HepG2 (cell line): ENCODE measurements around the gene SYCE1L. TPM values are rescaled to one million over a fixed set of nuclear protein-coding genes. Genes with fewer than 3 reads are reported as not detected.

Source experiments
- FUBP1 ChIP-seq: sonication (generic); formaldehyde crosslinking; IDR thresholded peaks from 2 replicates; pipeline ENCODE4 v1.5.1; 2020; ENCODE audit warnings: missing genetic modification reagents, mild to moderate bottlenecking, borderline replicate concordance
- GMEB1 ChIP-seq: sonication (generic); formaldehyde crosslinking; IDR thresholded peaks from 2 replicates; pipeline ENCODE4 v1.5.1; 2020; ENCODE audit warnings: missing genetic modification reagents, mild to moderate bottlenecking, borderline replicate concordance
- HOXA7 ChIP-seq: sonication (generic); formaldehyde crosslinking; IDR thresholded peaks from 2 replicates; pipeline ENCODE4 v1.8.1; 2022; ENCODE audit warnings: mild to moderate bottlenecking, missing genetic modification reagents, moderate library complexity
- MTF1 ChIP-seq: sonication (generic); formaldehyde crosslinking; IDR thresholded peaks from 2 replicates; pipeline ENCODE4 v1.5.0; 2020; ENCODE audit warnings: missing genetic modification reagents
- NCOA1 ChIP-seq: sonication (generic); formaldehyde crosslinking; IDR thresholded peaks from 2 replicates; pipeline ENCODE4 v1.9.0; 2021; ENCODE audit warnings: missing genetic modification reagents
- NFKBIZ ChIP-seq: IDR thresholded peaks from 2 replicates; pipeline ENCODE4 v1.6.1; 2018; ENCODE audit warnings: missing genetic modification reagents, missing compliant biosample characterization
- PHF20 ChIP-seq: sonication (generic); formaldehyde crosslinking; IDR thresholded peaks from 2 replicates; pipeline ENCODE4 v1.5.0; 2020; ENCODE audit warnings: mild to moderate bottlenecking, missing genetic modification reagents
- RARA ChIP-seq: IDR thresholded peaks from 2 replicates; pipeline ENCODE4 v1.6.1; 2016; ENCODE audit warnings: missing genetic modification reagents, missing compliant biosample characterization
- RBFOX2 ChIP-seq: fragments of 200-400 bp; formaldehyde crosslinking; IDR thresholded peaks from 2 replicates; pipeline ENCODE4 v1.6.1; 2017; ENCODE audit warnings: low read depth, mild to moderate bottlenecking, low read length
- SIX4 ChIP-seq: sonication (generic); formaldehyde crosslinking; IDR thresholded peaks from 2 replicates; pipeline ENCODE4 v1.4.0; 2020; ENCODE audit warnings: missing genetic modification reagents
- ZNF276 ChIP-seq: sonication (generic); formaldehyde crosslinking; IDR thresholded peaks from 2 replicates; pipeline ENCODE4 v1.4.0; 2020; ENCODE audit warnings: mild to moderate bottlenecking, low read depth, missing genetic modification reagents
- ZNF724P ChIP-seq: sonication (generic); formaldehyde crosslinking; IDR thresholded peaks from 2 replicates; pipeline ENCODE4 v1.8.0; 2022; ENCODE audit warnings: missing genetic modification reagents, borderline replicate concordance
- ZNF749 ChIP-seq: sonication (generic); formaldehyde crosslinking; IDR thresholded peaks from 2 replicates; pipeline ENCODE4 v1.8.0; 2022; ENCODE audit warnings: mild to moderate bottlenecking, missing genetic modification reagents, moderate library complexity, borderline replicate concordance
- polyA plus RNA-seq, 8 experiments: library from polyadenylated mRNA; depleted of rRNA in 3 of 8; stranded (reverse) in 7 of 8; unstranded in 1 of 8; fragments of >200 nt; fragmentation: Illumina TruSeq in 4 of 8; extraction: Trizol in 4 of 8; gene quantifications; 2 replicates each; pipeline versions ENCODE4 v1.2.1 to v1.2.3, GENCODE V29; 2011 to 2016; ENCODE audit warnings: low read depth in 4 of 8, missing spikeins in 1 of 8, mixed read lengths in 1 of 8; ENCODE audit not compliant: insufficient read depth in 1 of 8
- total RNA-seq, 5 experiments: library from RNA; depleted of rRNA; stranded (reverse); fragments of >200 nt; fragmentation: Illumina TruSeq; extraction: Trizol; gene quantifications; 2 replicates each; pipeline ENCODE4 v1.2.3, GENCODE V29; 2016; ENCODE audit warnings: low read depth in 1 of 5
- TF ChIP-seq, protein P1 (sequence below): sonication (generic); formaldehyde crosslinking; IDR thresholded peaks from 2 replicates; pipeline ENCODE4 v1.4.0; 2020; ENCODE audit warnings: missing genetic modification reagents
- TF ChIP-seq, protein P2 (sequence below): sonication (generic); formaldehyde crosslinking; IDR thresholded peaks from 2 replicates; pipeline ENCODE4 v1.9.0; 2021; ENCODE audit warnings: missing genetic modification reagents, borderline replicate concordance

The SYCE1L gene
- total and polyA plus RNA-seq, 2 of the 13 experiments (the other 11 are each of a cell fraction or from before 2014, with no cell fraction given): 0.22 TPM; not detected in 1

DNA sequence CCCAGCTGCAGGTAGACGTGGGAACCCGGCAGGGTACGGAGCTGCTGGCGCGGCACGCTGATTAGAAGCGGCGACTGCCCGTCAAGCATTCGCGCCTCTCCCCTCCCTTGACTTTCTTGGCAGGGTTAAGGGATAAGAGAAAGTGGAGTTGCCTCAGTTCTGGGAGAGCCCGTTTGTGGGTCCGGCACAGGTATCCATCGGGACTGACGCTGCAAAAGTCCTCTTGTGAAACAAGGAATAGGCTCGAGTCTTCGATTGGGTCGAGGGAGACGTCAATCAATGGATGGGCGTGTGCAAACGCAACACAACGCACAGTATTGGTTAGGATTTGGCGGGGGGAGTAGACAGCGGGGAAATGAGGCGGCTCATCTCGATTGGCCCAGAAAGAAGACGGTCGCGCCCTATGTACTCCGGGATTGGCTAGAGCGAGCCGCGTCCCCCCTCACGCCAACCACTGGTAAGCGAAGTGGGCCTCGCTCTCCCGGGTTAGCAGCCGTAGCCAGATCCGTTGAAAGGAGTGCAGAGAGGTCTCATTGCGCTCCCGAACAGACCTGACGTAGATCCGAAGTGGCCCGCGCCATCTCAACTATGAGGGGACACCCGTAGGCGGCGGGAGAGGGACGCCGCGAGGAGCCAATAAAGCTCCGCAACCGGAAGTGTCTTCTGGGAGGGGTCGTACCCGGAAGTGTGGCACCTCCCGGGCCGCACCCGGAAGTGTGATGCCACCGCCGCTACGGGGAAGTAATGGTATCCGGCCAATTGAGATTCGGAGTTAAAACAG, 8.5 kb upstream of the SYCE1L start, which contains the start of gene MON1B (continued):
- TF ChIP-seq GMEB1 (CRISPR knock-in tag) (peak; percentile 84), SIX4 (CRISPR knock-in tag) (no peak), ZNF724P (CRISPR knock-in tag) (peak; percentile 49; the same call in 1 of the 2 replicates), FUBP1 (CRISPR knock-in tag) (peak; percentile 82), MTF1 (CRISPR knock-in tag) (no peak), NFKBIZ (CRISPR knock-in tag) (no peak), RBFOX2 (peak; percentile 70), NCOA1 (CRISPR knock-in tag) (peak; percentile 24; the same call in 1 of the 2 replicates), ZNF749 (CRISPR knock-in tag) (peak; percentile 93), HOXA7 (no peak), RARA (CRISPR knock-in tag) (peak; percentile 20; the same call in 1 of the 2 replicates), ZNF276 (no peak), PHF20 (CRISPR knock-in tag) (peak; percentile 97)
- TF ChIP-seq, protein P1, sequence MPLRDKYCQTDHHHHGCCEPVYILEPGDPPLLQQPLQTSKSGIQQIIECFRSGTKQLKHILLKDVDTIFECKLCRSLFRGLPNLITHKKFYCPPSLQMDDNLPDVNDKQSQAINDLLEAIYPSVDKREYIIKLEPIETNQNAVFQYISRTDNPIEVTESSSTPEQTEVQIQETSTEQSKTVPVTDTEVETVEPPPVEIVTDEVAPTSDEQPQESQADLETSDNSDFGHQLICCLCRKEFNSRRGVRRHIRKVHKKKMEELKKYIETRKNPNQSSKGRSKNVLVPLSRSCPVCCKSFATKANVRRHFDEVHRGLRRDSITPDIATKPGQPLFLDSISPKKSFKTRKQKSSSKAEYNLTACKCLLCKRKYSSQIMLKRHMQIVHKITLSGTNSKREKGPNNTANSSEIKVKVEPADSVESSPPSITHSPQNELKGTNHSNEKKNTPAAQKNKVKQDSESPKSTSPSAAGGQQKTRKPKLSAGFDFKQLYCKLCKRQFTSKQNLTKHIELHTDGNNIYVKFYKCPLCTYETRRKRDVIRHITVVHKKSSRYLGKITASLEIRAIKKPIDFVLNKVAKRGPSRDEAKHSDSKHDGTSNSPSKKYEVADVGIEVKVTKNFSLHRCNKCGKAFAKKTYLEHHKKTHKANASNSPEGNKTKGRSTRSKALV: peak; percentile 26
- TF ChIP-seq, protein P2, sequence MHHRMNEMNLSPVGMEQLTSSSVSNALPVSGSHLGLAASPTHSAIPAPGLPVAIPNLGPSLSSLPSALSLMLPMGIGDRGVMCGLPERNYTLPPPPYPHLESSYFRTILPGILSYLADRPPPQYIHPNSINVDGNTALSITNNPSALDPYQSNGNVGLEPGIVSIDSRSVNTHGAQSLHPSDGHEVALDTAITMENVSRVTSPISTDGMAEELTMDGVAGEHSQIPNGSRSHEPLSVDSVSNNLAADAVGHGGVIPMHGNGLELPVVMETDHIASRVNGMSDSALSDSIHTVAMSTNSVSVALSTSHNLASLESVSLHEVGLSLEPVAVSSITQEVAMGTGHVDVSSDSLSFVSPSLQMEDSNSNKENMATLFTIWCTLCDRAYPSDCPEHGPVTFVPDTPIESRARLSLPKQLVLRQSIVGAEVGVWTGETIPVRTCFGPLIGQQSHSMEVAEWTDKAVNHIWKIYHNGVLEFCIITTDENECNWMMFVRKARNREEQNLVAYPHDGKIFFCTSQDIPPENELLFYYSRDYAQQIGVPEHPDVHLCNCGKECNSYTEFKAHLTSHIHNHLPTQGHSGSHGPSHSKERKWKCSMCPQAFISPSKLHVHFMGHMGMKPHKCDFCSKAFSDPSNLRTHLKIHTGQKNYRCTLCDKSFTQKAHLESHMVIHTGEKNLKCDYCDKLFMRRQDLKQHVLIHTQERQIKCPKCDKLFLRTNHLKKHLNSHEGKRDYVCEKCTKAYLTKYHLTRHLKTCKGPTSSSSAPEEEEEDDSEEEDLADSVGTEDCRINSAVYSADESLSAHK (CRISPR knock-in tag): no peak
